H1 (cell line): ENCODE measurements around the gene IGF2R. TPM values are rescaled to one million over a fixed set of nuclear protein-coding genes. Genes with fewer than 3 reads are reported as not detected.

Experiments used
- E2F6 ChIP-seq: IDR thresholded peaks from 2 replicates; pipeline ENCODE4 v1.6.1; 2012; ENCODE audit warnings: inconsistent platforms
- polyA plus RNA-seq, 7 experiments: library from polyadenylated mRNA; depleted of rRNA in 3 of 7; stranded (reverse) in 5 of 7; unstranded in 2 of 7; fragments of >200 nt in 5 of 7; fragments of 200-250 nt in 2 of 7; gene quantifications; 1 replicate in 5 of 7; 2 replicates in 1 of 7; 4 replicates in 1 of 7; pipeline versions ENCODE4 v1.2.1 to v1.2.3, GENCODE V29; 2011 to 2013; ENCODE audit warnings: missing spikeins in 2 of 7, mixed read lengths in 2 of 7
- total RNA-seq: library from RNA; stranded (reverse); fragmentation: NEBNext Ultra II Directional; extraction: Animal tissue kit (Norgen Biotek cat#: 25700); gene quantifications from 2 replicates; pipeline ENCODE4 v1.2.1, GENCODE V29; 2021
- TF ChIP-seq, protein P1 (sequence below): IDR thresholded peaks from 2 replicates; pipeline ENCODE4 v1.6.1; 2011; ENCODE audit warnings: low read length, improper control_type of control experiment

The IGF2R gene
- total and polyA plus RNA-seq, 2 of the 8 experiments (the other 6 are each of a cell fraction or from before 2014, with no cell fraction given), result 20.6 to 74.1 TPM

DNA sequence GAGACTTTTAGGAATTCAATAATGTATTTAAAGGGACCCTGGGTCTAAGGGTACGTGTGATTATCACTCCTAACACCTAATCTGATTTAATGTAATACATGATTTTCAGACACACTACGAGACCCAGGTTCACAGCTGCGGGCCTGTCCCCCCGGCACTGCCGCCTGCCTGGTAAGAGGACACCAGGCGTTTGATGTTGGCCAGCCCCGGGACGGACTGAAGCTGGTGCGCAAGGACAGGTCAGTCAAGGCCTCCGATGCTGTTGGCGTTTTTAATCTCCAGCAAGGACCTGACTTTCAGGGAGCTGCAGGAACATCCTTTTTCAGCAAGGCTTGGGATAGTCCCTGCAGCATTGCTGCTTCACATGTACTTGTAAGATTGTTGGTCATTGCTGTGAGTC lies 58.2 kb downstream of the IGF2R start (continued):
- TF ChIP-seq, protein P1, sequence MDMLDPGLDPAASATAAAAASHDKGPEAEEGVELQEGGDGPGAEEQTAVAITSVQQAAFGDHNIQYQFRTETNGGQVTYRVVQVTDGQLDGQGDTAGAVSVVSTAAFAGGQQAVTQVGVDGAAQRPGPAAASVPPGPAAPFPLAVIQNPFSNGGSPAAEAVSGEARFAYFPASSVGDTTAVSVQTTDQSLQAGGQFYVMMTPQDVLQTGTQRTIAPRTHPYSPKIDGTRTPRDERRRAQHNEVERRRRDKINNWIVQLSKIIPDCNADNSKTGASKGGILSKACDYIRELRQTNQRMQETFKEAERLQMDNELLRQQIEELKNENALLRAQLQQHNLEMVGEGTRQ, result no peak
- no peak for TF ChIP-seq E2F6
